BLaER1 (cell line): ENCODE measurements around the gene FOXL3.

Experiments
- H3K27ac ChIP-seq: shearing (Covaris generic); formaldehyde crosslinking; 2 replicates; pipeline ENCODE4 v1.8.1; 2022
- H3K27me3 ChIP-seq: shearing (Covaris generic); formaldehyde crosslinking; 2 replicates; pipeline ENCODE4 v1.8.1; 2022
- H3K36me3 ChIP-seq: shearing (Covaris generic); formaldehyde crosslinking; 2 replicates; pipeline ENCODE4 v1.8.1; 2022
- H3K4me1 ChIP-seq: shearing (Covaris generic); formaldehyde crosslinking; 2 replicates; pipeline ENCODE4 v1.8.1; 2022
- H3K4me2 ChIP-seq: shearing (Covaris generic); formaldehyde crosslinking; 2 replicates; pipeline ENCODE4 v1.8.1; 2022
- H3K4me3 ChIP-seq: shearing (Covaris generic); formaldehyde crosslinking; 2 replicates; pipeline ENCODE4 v1.8.1; 2022
- H3K9ac ChIP-seq: shearing (Covaris generic); formaldehyde crosslinking; 2 replicates; pipeline ENCODE4 v1.8.1; 2022
- H3K9me3 ChIP-seq: shearing (Covaris generic); formaldehyde crosslinking; 2 replicates; pipeline ENCODE4 v1.8.1; 2022
- H4K20me1 ChIP-seq: shearing (Covaris generic); formaldehyde crosslinking; 2 replicates; pipeline ENCODE4 v1.8.1; 2022
- Cebpa-rat ChIP-seq: shearing (Covaris generic); IDR thresholded peaks from 2 replicates; pipeline ENCODE4 v1.8.1; 2022

FOXL3 gene

GRCh38 chr7:309586-310228 is 19.7 kb downstream of the FOXL3 start:
- peaks cover 30% of the 10 kb centered on the region for H3K9me3 ChIP-seq
- H3K27ac ChIP-seq, result no peak overlapping the region
- H3K36me3 ChIP-seq, result no peaks in the 10 kb centered on the region
- no peak overlapping the region for H3K4me2 ChIP-seq
- TF ChIP-seq Cebpa-rat, result no peak
- H3K27me3 ChIP-seq, result no peaks in the 10 kb centered on the region
- no peaks in the 10 kb centered on the region for H3K4me1 ChIP-seq
- no peak overlapping the region for H3K4me3 ChIP-seq
- H3K9ac ChIP-seq, result no peak overlapping the region
- H4K20me1 ChIP-seq, result no peaks in the 10 kb centered on the region

- H3K27me3 ChIP-seq, result no peaks in the 10 kb centered on the region
- no peaks in the 10 kb centered on the region for H3K36me3 ChIP-seq
- no peak overlapping the region for H3K4me2 ChIP-seq
- no peak for TF ChIP-seq Cebpa-rat
- no peak overlapping the region for H3K9ac ChIP-seq
- peaks cover 30% of the 10 kb centered on the region for H3K9me3 ChIP-seq
- H3K4me3 ChIP-seq, result no peak overlapping the region
- no peaks in the 10 kb centered on the region for H4K20me1 ChIP-seq
- no peak overlapping the region for H3K27ac ChIP-seq
- H3K4me1 ChIP-seq, result no peaks in the 10 kb centered on the region
Observed at GRCh38 chr7:311131-311680, 21.2 kb downstream of the FOXL3 start.

DNA sequence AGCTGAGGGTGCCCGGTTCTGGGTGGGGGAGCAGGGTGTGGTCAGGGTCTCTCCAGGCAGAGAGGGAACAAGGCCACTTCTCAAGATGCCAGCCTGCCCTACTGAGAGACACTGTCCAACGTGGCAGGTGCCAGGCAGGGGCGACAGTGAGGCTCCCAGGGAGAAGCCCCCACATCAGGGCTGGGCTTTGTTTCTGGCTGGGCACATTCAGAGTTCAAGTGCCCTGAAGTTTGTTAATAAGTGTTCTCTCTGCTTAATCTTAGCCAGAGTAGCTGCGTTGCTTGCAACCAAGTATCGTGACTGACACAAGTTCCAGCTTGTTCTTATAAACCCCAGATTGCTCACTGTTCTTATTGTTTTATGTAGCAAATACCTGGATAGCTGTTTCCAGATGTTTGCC is 21.8 kb downstream of the FOXL3 start:
- Histone ChIP-seq H3K9ac (no peak overlapping the region), H3K4me3 (no peak overlapping the region), H3K9me3 (peaks cover 30% of the 10 kb centered on the region), H3K4me1 (no peaks in the 10 kb centered on the region), H3K27me3 (no peaks in the 10 kb centered on the region), H3K27ac (no peak overlapping the region), H4K20me1 (no peaks in the 10 kb centered on the region), H3K4me2 (no peak overlapping the region), H3K36me3 (no peaks in the 10 kb centered on the region)
- no peak for TF ChIP-seq Cebpa-rat

GRCh38 chr7:312424-312823 is 22.5 kb downstream of the FOXL3 start:
- Histone ChIP-seq H3K9ac (no peak overlapping the region), H3K4me2 (no peak overlapping the region), H3K9me3 (peaks cover 26% of the 10 kb centered on the region), H4K20me1 (no peaks in the 10 kb centered on the region), H3K27me3 (no peaks in the 10 kb centered on the region), H3K4me1 (no peaks in the 10 kb centered on the region), H3K27ac (no peak overlapping the region), H3K4me3 (no peak overlapping the region), H3K36me3 (no peaks in the 10 kb centered on the region)
- no peak for TF ChIP-seq Cebpa-rat

DNA sequence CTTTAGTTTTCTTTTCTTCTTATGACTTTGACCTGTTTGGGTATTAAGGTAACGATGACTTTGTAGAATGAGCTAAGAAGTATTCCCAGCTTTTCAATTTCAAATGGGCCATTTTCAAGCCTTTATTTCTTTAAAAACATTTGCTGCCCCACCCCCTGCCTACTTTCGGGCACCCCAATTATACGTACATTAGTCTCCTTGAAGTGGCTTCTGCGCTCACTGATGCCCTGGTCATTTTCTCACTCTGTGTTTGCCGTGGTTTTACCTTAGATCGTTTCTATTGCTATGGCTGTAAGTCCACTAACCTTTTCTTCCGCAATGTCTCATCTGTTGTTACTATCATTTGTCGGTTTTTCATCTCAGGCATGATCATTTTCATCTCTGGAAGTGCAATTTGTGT is 24.9 kb downstream of the FOXL3 start:
- Histone ChIP-seq H3K9me3 (0 out of 2 replicates have a peak, but pooled peaks cover 1% of the 10 kb centered on the region), H3K4me1 (no peaks in the 10 kb centered on the region)

GRCh38 chr7:315516-316265 is 25.7 kb downstream of the FOXL3 start:
- Histone ChIP-seq H4K20me1 (no peaks in the 10 kb centered on the region), H3K4me3 (no peak overlapping the region), H3K27ac (no peak overlapping the region), H3K4me1 (no peaks in the 10 kb centered on the region), H3K36me3 (no peaks in the 10 kb centered on the region), H3K9me3 (no peaks in the 10 kb centered on the region), H3K27me3 (no peaks in the 10 kb centered on the region), H3K9ac (no peak overlapping the region), H3K4me2 (no peak overlapping the region)
- no peak for TF ChIP-seq Cebpa-rat

More for the DNA sequence above, 24.9 kb downstream of the FOXL3 start:
- H3K36me3 ChIP-seq, result no peaks in the 10 kb centered on the region
- no peak for TF ChIP-seq Cebpa-rat
- no peak overlapping the region for H3K4me3 ChIP-seq
- H3K27me3 ChIP-seq, result no peaks in the 10 kb centered on the region
- no peaks in the 10 kb centered on the region for H4K20me1 ChIP-seq
- no peak overlapping the region for H3K9ac ChIP-seq
- H3K4me2 ChIP-seq, result no peak overlapping the region
- no peak overlapping the region for H3K27ac ChIP-seq

DNA sequence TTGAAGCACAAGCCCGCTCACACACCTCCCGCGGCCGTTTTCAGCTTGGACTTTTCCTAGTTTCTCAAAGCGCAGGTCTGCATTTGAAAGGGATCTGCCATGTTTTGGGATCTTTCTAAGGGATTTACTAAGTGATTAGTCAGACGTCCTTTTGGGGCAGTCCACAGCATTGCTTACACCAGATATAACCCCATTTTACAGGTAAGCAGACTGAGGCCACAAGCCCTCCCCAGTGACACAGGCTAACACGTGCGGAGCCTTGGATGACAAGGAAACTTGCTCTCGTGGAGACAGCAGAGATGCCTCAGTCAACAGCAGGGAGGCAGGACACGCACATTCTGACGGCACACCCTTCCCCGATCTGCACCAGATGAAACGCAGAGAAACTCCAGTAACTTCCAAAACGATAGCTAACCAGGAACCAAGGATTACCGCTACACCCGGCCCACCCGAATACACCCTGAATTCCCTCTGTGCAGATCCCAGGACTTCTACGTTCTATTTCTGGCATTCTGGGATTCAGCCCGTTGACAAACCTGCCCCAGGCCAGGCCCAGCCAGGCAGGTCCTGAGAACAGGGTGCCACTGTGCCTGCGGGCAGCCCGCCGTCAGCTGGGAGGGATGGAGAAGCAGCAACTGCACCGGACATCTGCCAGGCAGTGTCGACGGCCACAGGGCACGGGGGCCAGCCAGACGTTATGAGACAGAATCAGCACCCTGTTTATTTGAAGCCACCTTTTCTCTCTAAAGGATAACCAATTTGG is 27.9 kb downstream of the FOXL3 start:
- H3K27ac ChIP-seq, result no peak overlapping the region
- TF ChIP-seq Cebpa-rat, result no peak

DNA sequence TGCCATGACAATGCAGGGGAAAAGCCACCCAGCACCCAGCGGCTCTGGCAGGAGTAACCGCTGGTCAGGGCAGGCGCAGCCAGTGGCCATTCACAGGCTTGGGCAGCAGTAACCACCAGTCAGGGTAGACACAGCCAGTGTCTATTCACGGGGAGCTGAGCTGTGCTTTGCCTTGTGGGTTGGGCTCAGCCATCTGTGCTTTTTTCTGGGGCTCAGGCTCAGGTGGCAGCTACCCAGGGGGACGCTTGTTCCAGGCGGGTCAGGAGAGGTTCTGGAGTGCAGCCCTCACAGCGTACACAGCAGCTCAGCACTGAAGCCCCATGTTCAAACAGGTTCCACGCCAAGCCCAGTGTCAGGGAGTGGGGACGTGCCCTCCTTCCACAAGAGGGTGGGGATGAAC is 28.5 kb downstream of the FOXL3 start:
- H3K4me2 ChIP-seq, result no peak overlapping the region
- TF ChIP-seq Cebpa-rat, result no peak
- H4K20me1 ChIP-seq, result no peaks in the 10 kb centered on the region
- no peak overlapping the region for H3K9ac ChIP-seq
- H3K9me3 ChIP-seq, result no peaks in the 10 kb centered on the region
- no peaks in the 10 kb centered on the region for H3K27me3 ChIP-seq
- peaks cover 22% of the 10 kb centered on the region for H3K4me1 ChIP-seq
- no peak overlapping the region for H3K4me3 ChIP-seq
- no peaks in the 10 kb centered on the region for H3K36me3 ChIP-seq
- no peak overlapping the region for H3K27ac ChIP-seq

More for the DNA sequence above, 27.9 kb downstream of the FOXL3 start:
- H3K9me3 ChIP-seq, result no peaks in the 10 kb centered on the region
- no peak overlapping the region for H3K4me3 ChIP-seq
- H3K4me1 ChIP-seq, result peaks cover 20% of the 10 kb centered on the region
- H3K9ac ChIP-seq, result no peak overlapping the region
- H3K36me3 ChIP-seq, result no peaks in the 10 kb centered on the region
- H4K20me1 ChIP-seq, result no peaks in the 10 kb centered on the region
- no peaks in the 10 kb centered on the region for H3K27me3 ChIP-seq
- no peak overlapping the region for H3K4me2 ChIP-seq

DNA sequence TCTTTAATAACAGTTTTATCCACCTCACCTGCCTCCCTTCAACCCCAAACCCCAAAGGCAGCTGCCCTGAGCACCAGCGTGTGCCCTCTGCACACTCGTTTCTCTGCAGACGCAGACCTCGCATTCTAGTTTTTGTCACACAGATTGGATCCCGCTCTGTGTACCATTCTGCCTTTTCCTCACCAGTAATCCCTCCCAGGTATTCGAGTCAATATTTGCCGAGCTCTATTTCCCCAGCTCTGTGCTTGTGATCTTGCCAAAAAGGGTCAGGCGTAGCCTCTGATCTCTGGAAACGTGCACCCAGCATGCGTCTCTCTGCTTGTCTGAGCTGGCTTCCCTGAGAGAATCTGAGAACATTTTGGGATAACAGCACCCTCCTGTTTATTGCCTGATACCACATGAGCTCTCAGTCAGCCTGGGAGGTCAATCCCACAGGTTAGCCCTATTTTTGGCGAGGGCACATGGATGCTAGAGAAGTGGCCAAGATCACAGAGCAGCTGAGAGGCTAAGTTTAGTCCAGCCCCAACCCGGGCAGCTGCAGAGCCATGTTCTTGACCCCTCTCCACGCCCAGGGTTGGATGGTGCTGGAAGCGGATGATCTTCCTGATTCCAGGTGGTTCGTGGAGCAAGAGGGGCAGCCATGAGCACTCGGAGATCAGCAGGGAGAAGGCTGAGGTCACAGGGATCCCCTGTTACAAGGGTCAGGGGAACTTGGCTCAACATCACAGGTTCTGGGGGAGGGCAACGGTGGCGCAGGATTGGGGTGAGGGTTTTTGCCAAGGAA is 29.1 kb downstream of the FOXL3 start:
- Histone ChIP-seq H3K4me1 (peaks cover 22% of the 10 kb centered on the region), H3K27ac (no peak overlapping the region), H3K27me3 (no peaks in the 10 kb centered on the region), H3K9me3 (no peaks in the 10 kb centered on the region), H4K20me1 (no peaks in the 10 kb centered on the region), H3K36me3 (no peaks in the 10 kb centered on the region), H3K4me2 (no peak overlapping the region), H3K4me3 (no peak overlapping the region), H3K9ac (no peak overlapping the region)
- no peak for TF ChIP-seq Cebpa-rat
